A549 (cell line): ENCODE measurements around the gene ZHX3. TPM values are rescaled to one million over a fixed set of nuclear protein-coding genes. Genes with fewer than 3 reads are reported as not detected.

ENCODE experiments used
- ATAC-seq, 2 experiments: fragments of 200-7000 bp in 1 of 2; fragments of >200 bp in 1 of 2; cut with Nextera tagmentation in 1 of 2; cut with Tn5 transposase in 1 of 2; 3 replicates each; pipeline versions ENCODE4 v1.8.0 to v1.9.1; 2018 to 2020; ENCODE audit warnings: mild to moderate bottlenecking in 1 of 2, moderate library complexity in 1 of 2
- CTCF ChIA-PET: fragments of 300-600 bp; sonication (Branson Sonifier 250); formaldehyde crosslinking; extraction: SDS; loops from one replicate; lab custom pipeline; 2021; ENCODE audit warnings: antibody characterized with exemption, inconsistent platforms; lab: Yijun Ruan, JAX
- POLR2A ChIA-PET: fragments of 350-600 bp; formaldehyde crosslinking; extraction: SDS; loops from one replicate; lab custom pipeline; 2021; ENCODE audit warnings: antibody characterized with exemption, inconsistent platforms; lab: Yijun Ruan, JAX
- DNase-seq, 2 experiments: peaks; one replicate each; pipeline versions ENCODE4 v3.0.0 to v3.0.0-alpha.2; 2011 to 2016; ENCODE audit warnings: low read depth in 1 of 2, low spot score in 1 of 2
- FAIRE-seq: peaks from 2 replicates; lab custom pipeline; 2011; peaks lifted over from hg19 to GRCh38; lab: Jason Lieb, UNC
- H3K27ac ChIP-seq, 2 experiments: fragments of >200 bp; sonication (Bioruptor Twin); formaldehyde crosslinking; 3 replicates each; pipeline ENCODE4 v1.5.1; 2016 to 2017
- H3K4me1 ChIP-seq: fragments of >200 bp; sonication (Bioruptor Twin); formaldehyde crosslinking; 3 replicates; pipeline ENCODE4 v1.6.1; 2016
- H3K4me2 ChIP-seq: fragments of >200 bp; sonication (Bioruptor Twin); formaldehyde crosslinking; 3 replicates; pipeline ENCODE4 v1.6.1; 2016
- H3K4me3 ChIP-seq: fragments of >200 bp; sonication (Bioruptor Twin); formaldehyde crosslinking; 3 replicates; pipeline ENCODE4 v1.5.1; 2016
- H3K9me3 ChIP-seq: fragments of >200 bp; sonication (Bioruptor Twin); formaldehyde crosslinking; 3 replicates; pipeline ENCODE4 v1.6.1; 2016
- CBX8 ChIP-seq: fragments of 200-600 bp; sonication (generic); IDR thresholded peaks from 2 replicates; pipeline ENCODE4 v1.6.1; 2016
- CEBPB ChIP-seq, 2 experiments: fragments of >200 bp in 1 of 2; sonication (Bioruptor Twin) in 1 of 2; formaldehyde crosslinking in 1 of 2; IDR thresholded peaks; 2 replicates each; pipeline ENCODE4 v1.6.1; 2012 to 2016
- EP300 ChIP-seq, 2 experiments: fragments of >200 bp; sonication (Bioruptor Twin); formaldehyde crosslinking; IDR thresholded peaks; 2 replicates in 1 of 2; 3 replicates in 1 of 2; pipeline ENCODE4 v1.6.1; 2016 to 2017
- ESRRA ChIP-seq: fragments of 150-350 bp; IDR thresholded peaks from 2 replicates; pipeline ENCODE4 v1.6.1; 2014; ENCODE audit warnings: mild to moderate bottlenecking, low read length, borderline replicate concordance
- FOSL2 ChIP-seq, 2 experiments: fragments of 450-650 bp in 1 of 2; fragments of >200 bp in 1 of 2; sonication (Bioruptor Twin) in 1 of 2; formaldehyde crosslinking; IDR thresholded peaks; 2 replicates each; pipeline versions ENCODE4 v1.5.0 to v1.6.1; 2016 to 2020; ENCODE audit warnings: mild to moderate bottlenecking in 1 of 2, moderate library complexity in 1 of 2
- HOXA7 ChIP-seq: fragments of 250-450 bp; sonication (Bioruptor Pico); IDR thresholded peaks from 2 replicates; pipeline ENCODE4 v1.5.0; 2020; ENCODE audit warnings: mild to moderate bottlenecking, moderate library complexity
- HOXB5 ChIP-seq: fragments of 250-450 bp; sonication (Bioruptor Pico); IDR thresholded peaks from 2 replicates; pipeline ENCODE4 v1.5.0; 2020; ENCODE audit warnings: mild to moderate bottlenecking, moderate library complexity
- JUNB ChIP-seq: fragments of >200 bp; sonication (Bioruptor Twin); formaldehyde crosslinking; IDR thresholded peaks from 2 replicates; pipeline ENCODE4 v1.6.1; 2016
- KDM5A ChIP-seq: fragments of 200-600 bp; sonication (generic); IDR thresholded peaks from 2 replicates; pipeline ENCODE4 v1.6.1; 2016; ENCODE audit warnings: antibody characterized with exemption, mild to moderate bottlenecking
- MYC ChIP-seq: IDR thresholded peaks from 2 replicates; pipeline ENCODE4 v1.6.1; 2012; ENCODE audit warnings: mild to moderate bottlenecking, inconsistent platforms, low read length, improper control_type of control experiment, borderline replicate concordance
- NFE2L2 ChIP-seq: fragments of 150-350 bp; conservative IDR thresholded peaks from 2 replicates; pipeline ENCODE4 v1.6.1; 2014; ENCODE audit warnings: low read length
- NR3C1 ChIP-seq: fragments of >200 bp; sonication (Bioruptor Twin); formaldehyde crosslinking; IDR thresholded peaks from 3 replicates; pipeline ENCODE4 v1.6.1; 2017
- POLR2A ChIP-seq: IDR thresholded peaks from 2 replicates; pipeline ENCODE4 v1.6.1; 2012; ENCODE audit warnings: mild to moderate bottlenecking, low read length
- RAD21 ChIP-seq, 2 experiments: fragments of >200 bp in 1 of 2; sonication (Bioruptor Twin) in 1 of 2; formaldehyde crosslinking in 1 of 2; IDR thresholded peaks in 1 of 2; conservative IDR thresholded peaks in 1 of 2; 2 replicates in 1 of 2; 3 replicates in 1 of 2; pipeline ENCODE4 v1.6.1; 2012 to 2018; ENCODE audit warnings: inconsistent platforms in 1 of 2
- RARB ChIP-seq: fragments of 250-450 bp; sonication (Bioruptor Pico); IDR thresholded peaks from 2 replicates; pipeline ENCODE4 v1.8.0; 2021; ENCODE audit warnings: mild to moderate bottlenecking, moderate library complexity
- RCOR1 ChIP-seq: fragments of 150-350 bp; IDR thresholded peaks from 2 replicates; pipeline ENCODE4 v1.6.1; 2014; ENCODE audit warnings: antibody characterized with exemption, low read length, low read depth
- RFX5 ChIP-seq: fragments of 450-650 bp; IDR thresholded peaks from 2 replicates; pipeline ENCODE4 v1.7.1; 2014; ENCODE audit warnings: antibody characterized with exemption, mild to moderate bottlenecking, moderate library complexity
- SMC3 ChIP-seq: fragments of >200 bp; sonication (Bioruptor Twin); formaldehyde crosslinking; IDR thresholded peaks from 3 replicates; pipeline ENCODE4 v1.6.1; 2018; ENCODE audit warnings: inconsistent platforms
- ZFP36 ChIP-seq: fragments of 450-650 bp; IDR thresholded peaks from 2 replicates; pipeline ENCODE4 v1.6.1; 2014; ENCODE audit warnings: borderline replicate concordance; ENCODE audit not compliant: partially characterized antibody
- WGBS: methylation state at CpG from one replicate; pipeline ENCODE4 v1.1.6; 2017; ENCODE audit errors: missing lambda C conversion rate; 5-methylcytosine and 5-hydroxymethylcytosine counted together
- polyA plus RNA-seq, 4 experiments: library from polyadenylated mRNA; depleted of rRNA in 3 of 4; stranded (reverse); fragments of >200 nt; fragmentation: RNase III in 1 of 4; extraction: RNeasy Plus Mini Kit Qiagen cat#74134 plus additional on column Dnase treatment in 1 of 4; gene quantifications; 2 replicates in 3 of 4; 3 replicates in 1 of 4; pipeline ENCODE4 v1.2.3, GENCODE V29; 2011 to 2017
- TF ChIP-seq, protein P1 (sequence below): IDR thresholded peaks from 2 replicates; pipeline ENCODE4 v1.6.1; 2012; ENCODE audit warnings: low read depth, borderline replicate concordance
- TF ChIP-seq, protein P2 (sequence below): fragments of >200 bp; sonication (Bioruptor Twin); formaldehyde crosslinking; IDR thresholded peaks from 3 replicates; pipeline ENCODE4 v1.5.1; 2016
- TF ChIP-seq, protein P3 (sequence below): fragments of >200 bp; sonication (Bioruptor Twin); formaldehyde crosslinking; IDR thresholded peaks from 2 replicates; pipeline ENCODE4 v1.6.1; 2016
- TF ChIP-seq, protein P4 (sequence below): fragments of >200 bp; sonication (Bioruptor Twin); formaldehyde crosslinking; IDR thresholded peaks from 3 replicates; pipeline ENCODE4 v1.6.1; 2016
- TF ChIP-seq, protein P5 (sequence below): fragments of 200-600 bp; sonication (generic); IDR thresholded peaks from 2 replicates; pipeline ENCODE4 v1.6.1; 2016; ENCODE audit warnings: antibody characterized with exemption, mild to moderate bottlenecking, moderate library complexity

The ZHX3 gene
- polyA plus RNA-seq, 2 of the 4 experiments (the other 2 are of a cell fraction), result 3.6 to 4.1 TPM

DNA sequence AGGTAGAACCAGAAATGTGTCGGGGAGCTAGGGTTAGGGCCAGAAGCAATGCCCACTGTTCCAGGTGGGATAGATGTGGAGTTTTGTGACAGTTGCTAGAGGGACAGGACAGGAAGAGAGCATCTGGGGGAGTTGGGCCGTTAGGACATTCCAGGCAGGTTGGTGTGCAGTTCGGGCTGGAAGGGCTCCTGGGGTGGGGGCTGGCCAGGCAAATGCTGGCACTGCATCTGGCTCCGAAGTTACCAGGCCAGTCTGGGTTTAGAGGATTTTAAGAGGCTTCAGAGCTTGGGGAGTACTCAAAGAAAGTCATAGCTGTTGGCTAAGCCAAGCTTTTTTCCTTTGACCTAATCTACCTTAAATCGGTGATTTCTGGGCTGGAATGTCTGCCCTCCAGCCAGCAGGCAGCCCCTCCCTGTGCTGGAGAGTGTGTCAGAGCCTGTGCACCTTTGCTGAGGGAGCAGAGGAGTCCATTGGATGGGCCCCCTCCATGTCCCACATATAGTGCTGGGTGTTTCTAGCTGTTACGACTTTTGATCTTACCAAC is 159.4 kb downstream of the ZHX3 start:
- Histone ChIP-seq H3K9me3 (no peaks in the 10 kb centered on the region), H3K4me2 (no peak overlapping the region), H3K4me3 (no peak overlapping the region), H3K27ac (no peak overlapping the region), H3K4me1 (no peaks in the 10 kb centered on the region)
- POLR2A ChIA-PET, result no interaction called here
- CTCF ChIA-PET, result interaction anchor here (0.8 to 6.2 kb wide), 7 partner anchors 11 to 182 kb away, joined by 3 to 43 read pairs (median 4); partner anchors contain the start of gene LPIN3
- TF ChIP-seq, protein P1, sequence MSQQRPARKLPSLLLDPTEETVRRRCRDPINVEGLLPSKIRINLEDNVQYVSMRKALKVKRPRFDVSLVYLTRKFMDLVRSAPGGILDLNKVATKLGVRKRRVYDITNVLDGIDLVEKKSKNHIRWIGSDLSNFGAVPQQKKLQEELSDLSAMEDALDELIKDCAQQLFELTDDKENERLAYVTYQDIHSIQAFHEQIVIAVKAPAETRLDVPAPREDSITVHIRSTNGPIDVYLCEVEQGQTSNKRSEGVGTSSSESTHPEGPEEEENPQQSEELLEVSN, result no peak
- no peak for TF ChIP-seq MYC
- TF ChIP-seq ESRRA, result no peak
- no peak for TF ChIP-seq RFX5
- TF ChIP-seq NFE2L2, result no peak
- TF ChIP-seq ZFP36, result no peak
- no peak for TF ChIP-seq RARB (CRISPR knock-in tag)
- TF ChIP-seq SMC3, result no peak
- 81% methylated on average over 6 of the region's 6 CpGs for WGBS
- no peak for ATAC-seq
- no peak for DNase-seq
- no peak for FAIRE-seq

DNA sequence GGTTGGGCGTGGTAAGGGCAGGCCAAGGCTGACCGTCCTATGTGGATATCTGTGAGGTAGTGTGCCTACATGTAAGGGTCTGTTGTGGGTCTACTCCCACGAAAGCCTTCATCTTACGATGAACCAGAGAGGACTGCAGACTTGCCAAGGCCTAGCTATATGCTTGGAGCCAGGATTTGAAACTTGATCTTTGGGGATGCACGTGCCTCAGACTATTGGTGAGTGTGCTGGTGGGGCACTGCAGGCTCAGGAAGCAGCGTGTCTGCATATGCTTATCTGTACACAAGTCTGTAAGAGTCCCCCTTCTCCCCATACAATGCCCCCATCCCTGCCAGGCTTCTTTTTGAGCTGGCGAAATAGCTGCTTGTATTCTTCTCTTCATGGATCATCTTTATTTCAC is 162.3 kb downstream of the ZHX3 start:
- TF ChIP-seq EP300 (IDR thresholded peaks at IDR 0.05), result no peak
- TF ChIP-seq HOXA7 (CRISPR knock-in tag), result no peak
- TF ChIP-seq CBX8, result no peak
- TF ChIP-seq POLR2A, result no peak
- no peak for TF ChIP-seq RCOR1
- TF ChIP-seq RAD21 (conservative IDR thresholded peaks at IDR 0.05 in 1 of 2, IDR thresholded peaks at IDR 0.05 in 1 of 2), result no peak
- TF ChIP-seq SMC3, result no peak
- TF ChIP-seq, protein P2, sequence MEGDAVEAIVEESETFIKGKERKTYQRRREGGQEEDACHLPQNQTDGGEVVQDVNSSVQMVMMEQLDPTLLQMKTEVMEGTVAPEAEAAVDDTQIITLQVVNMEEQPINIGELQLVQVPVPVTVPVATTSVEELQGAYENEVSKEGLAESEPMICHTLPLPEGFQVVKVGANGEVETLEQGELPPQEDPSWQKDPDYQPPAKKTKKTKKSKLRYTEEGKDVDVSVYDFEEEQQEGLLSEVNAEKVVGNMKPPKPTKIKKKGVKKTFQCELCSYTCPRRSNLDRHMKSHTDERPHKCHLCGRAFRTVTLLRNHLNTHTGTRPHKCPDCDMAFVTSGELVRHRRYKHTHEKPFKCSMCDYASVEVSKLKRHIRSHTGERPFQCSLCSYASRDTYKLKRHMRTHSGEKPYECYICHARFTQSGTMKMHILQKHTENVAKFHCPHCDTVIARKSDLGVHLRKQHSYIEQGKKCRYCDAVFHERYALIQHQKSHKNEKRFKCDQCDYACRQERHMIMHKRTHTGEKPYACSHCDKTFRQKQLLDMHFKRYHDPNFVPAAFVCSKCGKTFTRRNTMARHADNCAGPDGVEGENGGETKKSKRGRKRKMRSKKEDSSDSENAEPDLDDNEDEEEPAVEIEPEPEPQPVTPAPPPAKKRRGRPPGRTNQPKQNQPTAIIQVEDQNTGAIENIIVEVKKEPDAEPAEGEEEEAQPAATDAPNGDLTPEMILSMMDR, result no peak
- no peak for TF ChIP-seq MYC
- no peak for TF ChIP-seq CEBPB (IDR thresholded peaks at IDR 0.05)
- no peak for TF ChIP-seq JUNB
- TF ChIP-seq ZFP36, result no peak
- TF ChIP-seq, protein P3, sequence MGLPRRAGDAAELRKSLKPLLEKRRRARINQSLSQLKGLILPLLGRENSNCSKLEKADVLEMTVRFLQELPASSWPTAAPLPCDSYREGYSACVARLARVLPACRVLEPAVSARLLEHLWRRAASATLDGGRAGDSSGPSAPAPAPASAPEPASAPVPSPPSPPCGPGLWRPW, result no peak
- TF ChIP-seq NR3C1, result no peak
- TF ChIP-seq, protein P4, sequence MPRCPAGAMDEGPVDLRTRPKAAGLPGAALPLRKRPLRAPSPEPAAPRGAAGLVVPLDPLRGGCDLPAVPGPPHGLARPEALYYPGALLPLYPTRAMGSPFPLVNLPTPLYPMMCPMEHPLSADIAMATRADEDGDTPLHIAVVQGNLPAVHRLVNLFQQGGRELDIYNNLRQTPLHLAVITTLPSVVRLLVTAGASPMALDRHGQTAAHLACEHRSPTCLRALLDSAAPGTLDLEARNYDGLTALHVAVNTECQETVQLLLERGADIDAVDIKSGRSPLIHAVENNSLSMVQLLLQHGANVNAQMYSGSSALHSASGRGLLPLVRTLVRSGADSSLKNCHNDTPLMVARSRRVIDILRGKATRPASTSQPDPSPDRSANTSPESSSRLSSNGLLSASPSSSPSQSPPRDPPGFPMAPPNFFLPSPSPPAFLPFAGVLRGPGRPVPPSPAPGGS, result no peak
- TF ChIP-seq FOSL2 (IDR thresholded peaks at IDR 0.05), result no peak
- no peak for TF ChIP-seq FOSL2 (CRISPR knock-in tag; IDR thresholded peaks at IDR 0.05)
- no peak for TF ChIP-seq KDM5A
- no peak for TF ChIP-seq HOXB5 (CRISPR knock-in tag)
- TF ChIP-seq, protein P5, sequence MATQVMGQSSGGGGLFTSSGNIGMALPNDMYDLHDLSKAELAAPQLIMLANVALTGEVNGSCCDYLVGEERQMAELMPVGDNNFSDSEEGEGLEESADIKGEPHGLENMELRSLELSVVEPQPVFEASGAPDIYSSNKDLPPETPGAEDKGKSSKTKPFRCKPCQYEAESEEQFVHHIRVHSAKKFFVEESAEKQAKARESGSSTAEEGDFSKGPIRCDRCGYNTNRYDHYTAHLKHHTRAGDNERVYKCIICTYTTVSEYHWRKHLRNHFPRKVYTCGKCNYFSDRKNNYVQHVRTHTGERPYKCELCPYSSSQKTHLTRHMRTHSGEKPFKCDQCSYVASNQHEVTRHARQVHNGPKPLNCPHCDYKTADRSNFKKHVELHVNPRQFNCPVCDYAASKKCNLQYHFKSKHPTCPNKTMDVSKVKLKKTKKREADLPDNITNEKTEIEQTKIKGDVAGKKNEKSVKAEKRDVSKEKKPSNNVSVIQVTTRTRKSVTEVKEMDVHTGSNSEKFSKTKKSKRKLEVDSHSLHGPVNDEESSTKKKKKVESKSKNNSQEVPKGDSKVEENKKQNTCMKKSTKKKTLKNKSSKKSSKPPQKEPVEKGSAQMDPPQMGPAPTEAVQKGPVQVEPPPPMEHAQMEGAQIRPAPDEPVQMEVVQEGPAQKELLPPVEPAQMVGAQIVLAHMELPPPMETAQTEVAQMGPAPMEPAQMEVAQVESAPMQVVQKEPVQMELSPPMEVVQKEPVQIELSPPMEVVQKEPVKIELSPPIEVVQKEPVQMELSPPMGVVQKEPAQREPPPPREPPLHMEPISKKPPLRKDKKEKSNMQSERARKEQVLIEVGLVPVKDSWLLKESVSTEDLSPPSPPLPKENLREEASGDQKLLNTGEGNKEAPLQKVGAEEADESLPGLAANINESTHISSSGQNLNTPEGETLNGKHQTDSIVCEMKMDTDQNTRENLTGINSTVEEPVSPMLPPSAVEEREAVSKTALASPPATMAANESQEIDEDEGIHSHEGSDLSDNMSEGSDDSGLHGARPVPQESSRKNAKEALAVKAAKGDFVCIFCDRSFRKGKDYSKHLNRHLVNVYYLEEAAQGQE, result no peak
- TF ChIP-seq RFX5, result no peak
- TF ChIP-seq, all 56 proteins: peak for 0
- no peak overlapping the region for H3K4me2 ChIP-seq
- FAIRE-seq (no peak), DNase-seq (no peak), ATAC-seq (no peak)
- POLR2A ChIA-PET, result no interaction called here
- no peaks in the 10 kb centered on the region for H3K9me3 ChIP-seq
- H3K4me1 ChIP-seq, result no peaks in the 10 kb centered on the region
- 96% methylated on average over 7 of the region's 7 CpGs for WGBS
- H3K27ac ChIP-seq, result no peak overlapping the region
- H3K4me3 ChIP-seq, result no peak overlapping the region
- CTCF ChIA-PET, result interaction anchor here (1.2 to 6.2 kb wide), 5 partner anchors 17 to 187 kb away, joined by 3 to 43 read pairs (median 5); partner anchors contain the start of gene LPIN3
